CD14-positive monocyte (primary cell): Measurements from ENCODE around the gene CD55. TPM values are rescaled to one million over a fixed set of nuclear protein-coding genes. Genes with fewer than 3 reads are reported as not detected.

Source experiments
- DNase-seq, 3 donors: peaks; one replicate each; pipeline ENCODE4 v3.0.0-alpha.2; 2011 to 2022
- H2AFZ ChIP-seq: 2 replicates; pipeline ENCODE4 v1.6.0; 2012; ENCODE audit warnings: mild to moderate bottlenecking, low read depth, low read length, inconsistent platforms; ENCODE audit not compliant: insufficient read depth, poor library complexity, severe bottlenecking
- H3K27ac ChIP-seq, 2 donors: 1 replicate in 1 of 2; 2 replicates in 1 of 2; pipeline ENCODE4 v1.5.1; 2012 to 2013; ENCODE audit warnings: low read length in 2 of 2, control low read depth in 1 of 2, inconsistent platforms in 1 of 2, low read depth in 1 of 2, mild to moderate bottlenecking in 1 of 2
- H3K27me3 ChIP-seq, 2 donors: one replicate each; pipeline versions ENCODE4 v1.6.0 to v1.6.1; 2011 to 2013; ENCODE audit warnings: low read length in 2 of 2; ENCODE audit not compliant: control insufficient read depth in 2 of 2, insufficient read depth in 2 of 2
- H3K36me3 ChIP-seq, 2 donors: replicated peaks in 1 of 2; 1 replicate in 1 of 2; 2 replicates in 1 of 2; pipeline versions ENCODE4 v1.5.1 to v1.6.1; 2012 to 2013; ENCODE audit warnings: low read length in 2 of 2, control low read depth in 1 of 2, inconsistent platforms in 1 of 2, mild to moderate bottlenecking in 1 of 2; ENCODE audit not compliant: insufficient read depth in 2 of 2, control insufficient read depth in 1 of 2
- H3K4me1 ChIP-seq, 2 donors: 1 replicate in 1 of 2; 2 replicates in 1 of 2; pipeline versions ENCODE4 v1.5.1 to v1.6.1; 2012 to 2013; ENCODE audit warnings: low read length in 2 of 2, control low read depth in 1 of 2, inconsistent platforms in 1 of 2, mild to moderate bottlenecking in 1 of 2, moderate library complexity in 1 of 2; ENCODE audit not compliant: insufficient read depth in 2 of 2, control insufficient read depth in 1 of 2
- H3K4me2 ChIP-seq: replicated peaks from 2 replicates; pipeline ENCODE3; 2012; ENCODE audit warnings: low read length, moderate library complexity, mild to moderate bottlenecking; ENCODE audit not compliant: poor library complexity, severe bottlenecking; ENCODE audit errors: extremely low read depth
- H3K4me3 ChIP-seq, 3 experiments: fragments of 200-600 bp in 1 of 3; sonication (generic) in 1 of 3; replicated peaks in 1 of 3; 1 replicate in 2 of 3; 2 replicates in 1 of 3; pipeline ENCODE4 v1.5.1; 2011 to 2013; ENCODE audit warnings: low read length in 3 of 3, mild to moderate bottlenecking in 3 of 3, control low read depth in 2 of 3, low read depth in 2 of 3, inconsistent platforms in 1 of 3, moderate library complexity in 1 of 3
- H3K79me2 ChIP-seq: 2 replicates; pipeline ENCODE4 v1.6.0; 2012; ENCODE audit warnings: mild to moderate bottlenecking, control low read depth, inconsistent platforms, low read length, moderate library complexity; ENCODE audit not compliant: insufficient read depth
- H3K9ac ChIP-seq: 2 replicates; pipeline ENCODE4 v1.6.0; 2017; ENCODE audit warnings: low read length, mild to moderate bottlenecking; ENCODE audit not compliant: insufficient read depth, poor library complexity, severe bottlenecking
- H3K9me3 ChIP-seq, 2 donors: replicated peaks in 1 of 2; 1 replicate in 1 of 2; 2 replicates in 1 of 2; pipeline versions ENCODE4 v1.5.1 to v1.6.1; 2012 to 2013; ENCODE audit warnings: low read length in 2 of 2, control low read depth in 1 of 2; ENCODE audit not compliant: control insufficient read depth in 1 of 2, insufficient read depth in 1 of 2
- H4K20me1 ChIP-seq: 2 replicates; pipeline ENCODE4 v1.6.0; 2012; ENCODE audit warnings: mild to moderate bottlenecking, low read length, control low read depth, moderate library complexity; ENCODE audit not compliant: insufficient read depth
- H3K27ac Mint-ChIP-seq, 7 donors: one replicate each; pipeline ENCODE4 v1.8.0; 2020; ENCODE audit warnings: mild to moderate bottlenecking in 7 of 7, mixed read lengths in 7 of 7, moderate library complexity in 6 of 7, inconsistent platforms in 2 of 7
- H3K27me3 Mint-ChIP-seq, 3 donors: one replicate each; pipeline ENCODE4 v1.8.0; 2021 to 2022; ENCODE audit warnings: low read depth in 3 of 3, mild to moderate bottlenecking in 3 of 3, mixed read lengths in 3 of 3, moderate library complexity in 3 of 3, inconsistent platforms in 1 of 3
- H3K36me3 Mint-ChIP-seq, 2 donors: one replicate each; pipeline ENCODE4 v1.8.0; 2020; ENCODE audit warnings: mixed read lengths in 2 of 2, inconsistent platforms in 1 of 2, mild to moderate bottlenecking in 1 of 2
- H3K4me1 Mint-ChIP-seq: one replicate; pipeline ENCODE4 v1.8.0; 2020; ENCODE audit warnings: mild to moderate bottlenecking, mixed read lengths
- H3K4me3 Mint-ChIP-seq, 2 donors: one replicate each; pipeline ENCODE4 v1.8.0; 2020; ENCODE audit warnings: mild to moderate bottlenecking in 2 of 2, mixed read lengths in 2 of 2, moderate library complexity in 1 of 2
- H3K9me3 Mint-ChIP-seq, 7 donors: one replicate each; pipeline ENCODE4 v1.8.0; 2020 to 2022; ENCODE audit warnings: mixed read lengths in 7 of 7, mild to moderate bottlenecking in 6 of 7, moderate library complexity in 6 of 7, inconsistent platforms in 2 of 7
- WGBS: methylation state at CpG from one replicate; pipeline ENCODE4 v1.1.5; 2013; ENCODE audit warnings: missing lambda C conversion rate; ENCODE audit not compliant: insufficient coverage; 5-methylcytosine and 5-hydroxymethylcytosine counted together
- intact Hi-C, 2 donors: fragments of 100-400 bp; cut with micrococcal nuclease; formaldehyde crosslinking; loops; one replicate each; pipeline versions ENCODE4 v1.15.0 to v1.15.1; 2023
- polyA plus RNA-seq, 3 donors: library from polyadenylated mRNA; depleted of rRNA in 1 of 3; unstranded in 2 of 3; stranded (reverse) in 1 of 3; fragments of 300-500 nt in 2 of 3; fragments of >200 nt in 1 of 3; fragmentation: Illumina TruSeq in 2 of 3; gene quantifications; 1 replicate in 2 of 3; 2 replicates in 1 of 3; pipeline ENCODE4 v1.2.3, GENCODE V29; 2012 to 2021
- TF ChIP-seq, protein P1 (sequence below): fragments of 200-600 bp; IDR thresholded peaks from one replicate; pipeline ENCODE4 v1.8.0; 2022; ENCODE audit warnings: antibody characterized with exemption, mild to moderate bottlenecking

CD55 gene
- polyA plus RNA-seq, 3 donors = 171 to 221 (median 182) TPM

- Mint-ChIP-seq H3K27ac (peak overlapping the region in 5 of 7 donors; percentile 13 to 67 (median 37)), H3K4me1 (peaks cover 50% of the 10 kb centered on the region), H3K27me3 (no peaks in the 10 kb centered on the region), H3K9me3 (peaks cover 0 to 4% (median 0%) of the 10 kb centered on the region in 7 donors), H3K36me3 (peaks cover 88 to 100% of the 10 kb centered on the region in 2 donors), H3K4me3 (peak overlapping the region in 1 of 2 donors; percentile 22)
- 100% methylated on average over 1 of the region's 2 CpGs for WGBS
- intact Hi-C loops = no loop called here
- Histone ChIP-seq H3K36me3 (peaks cover 78 to 97% of the 10 kb centered on the region in 2 donors), H3K4me2 (no peak overlapping the region), H3K9me3 (no peaks in the 10 kb centered on the region), H3K27me3 (no peaks in the 10 kb centered on the region), H2AFZ (no peak overlapping the region), H3K79me2 (peaks cover 92% of the 10 kb centered on the region), H4K20me1 (peaks cover 100% of the 10 kb centered on the region), H3K4me3 (no peak overlapping the region), H3K4me1 (peaks cover 8 to 22% of the 10 kb centered on the region in 2 donors), H3K27ac (no peak overlapping the region), H3K9ac (no peak overlapping the region)
- no peak for DNase-seq
- TF ChIP-seq, protein P1, sequence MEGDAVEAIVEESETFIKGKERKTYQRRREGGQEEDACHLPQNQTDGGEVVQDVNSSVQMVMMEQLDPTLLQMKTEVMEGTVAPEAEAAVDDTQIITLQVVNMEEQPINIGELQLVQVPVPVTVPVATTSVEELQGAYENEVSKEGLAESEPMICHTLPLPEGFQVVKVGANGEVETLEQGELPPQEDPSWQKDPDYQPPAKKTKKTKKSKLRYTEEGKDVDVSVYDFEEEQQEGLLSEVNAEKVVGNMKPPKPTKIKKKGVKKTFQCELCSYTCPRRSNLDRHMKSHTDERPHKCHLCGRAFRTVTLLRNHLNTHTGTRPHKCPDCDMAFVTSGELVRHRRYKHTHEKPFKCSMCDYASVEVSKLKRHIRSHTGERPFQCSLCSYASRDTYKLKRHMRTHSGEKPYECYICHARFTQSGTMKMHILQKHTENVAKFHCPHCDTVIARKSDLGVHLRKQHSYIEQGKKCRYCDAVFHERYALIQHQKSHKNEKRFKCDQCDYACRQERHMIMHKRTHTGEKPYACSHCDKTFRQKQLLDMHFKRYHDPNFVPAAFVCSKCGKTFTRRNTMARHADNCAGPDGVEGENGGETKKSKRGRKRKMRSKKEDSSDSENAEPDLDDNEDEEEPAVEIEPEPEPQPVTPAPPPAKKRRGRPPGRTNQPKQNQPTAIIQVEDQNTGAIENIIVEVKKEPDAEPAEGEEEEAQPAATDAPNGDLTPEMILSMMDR = no peak
Measured at GRCh38 chr1:207344221-207344620, 22.7 kb downstream of the CD55 start.

DNA sequence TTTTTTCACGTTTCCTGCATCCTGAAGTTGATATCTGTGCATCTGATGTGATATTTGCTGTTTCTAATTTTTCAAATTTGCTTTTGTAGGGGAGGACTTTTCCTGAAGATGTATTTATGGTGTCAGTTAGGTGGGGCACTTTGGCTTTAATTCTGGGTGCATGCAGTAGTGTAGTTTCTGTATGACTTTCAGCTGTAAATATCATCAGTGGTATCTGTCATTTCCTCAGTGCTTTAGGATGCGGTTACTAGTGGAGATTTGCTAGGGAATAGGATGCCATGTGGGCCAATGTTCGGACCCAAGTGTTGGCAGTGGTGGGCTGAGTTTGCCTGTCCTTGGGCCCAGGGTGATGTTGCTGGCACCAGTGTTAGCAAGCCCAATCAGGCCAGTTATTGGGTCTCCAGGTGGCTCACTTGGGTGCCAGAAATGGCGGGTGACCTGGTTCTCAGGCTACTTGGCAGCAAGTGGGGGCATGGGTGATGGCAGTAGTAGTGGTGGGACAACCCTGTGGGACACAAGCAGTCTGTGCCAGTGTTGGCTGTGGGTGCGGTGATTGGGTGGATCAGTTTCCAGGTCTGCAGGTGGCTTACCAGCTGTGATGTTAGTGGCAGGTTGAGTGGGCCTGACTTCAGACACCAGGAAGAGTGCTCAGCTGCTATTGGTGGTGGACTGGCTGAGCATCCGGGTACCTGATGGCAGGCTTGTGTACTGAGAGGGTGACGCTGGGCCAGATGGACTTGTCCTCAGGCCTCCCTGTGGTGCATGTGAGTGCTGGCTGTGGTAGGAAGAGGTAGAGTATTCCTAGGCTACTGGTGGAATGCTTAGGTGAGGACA lies 24.4 kb downstream of the CD55 start:
- H3K36me3 ChIP-seq = peaks cover 70 to 97% of the 10 kb centered on the region in 2 donors
- H3K27ac ChIP-seq = peak overlapping the region; percentile 4 to 30
- H3K9ac ChIP-seq = no peak overlapping the region

More for the DNA sequence above, 24.4 kb downstream of the CD55 start:
- peaks cover 60% of the 10 kb centered on the region for H3K4me1 Mint-ChIP-seq
- Histone ChIP-seq H3K4me2 (no peak overlapping the region), H3K4me3 (no peak overlapping the region), H3K79me2 (peaks cover 95% of the 10 kb centered on the region), H3K9me3 (no peaks in the 10 kb centered on the region), H2AFZ (no peak overlapping the region), H3K4me1 (peaks cover 8 to 22% of the 10 kb centered on the region in 2 donors), H4K20me1 (peaks cover 100% of the 10 kb centered on the region), H3K27me3 (no peaks in the 10 kb centered on the region)
- H3K4me3 Mint-ChIP-seq = no peak overlapping the region
- intact Hi-C loops = no loop called here
- 86% methylated on average over 7 of the region's 7 CpGs for WGBS
- no peak for DNase-seq
- TF ChIP-seq, protein P1 = no peak
- H3K27me3 Mint-ChIP-seq = no peaks in the 10 kb centered on the region
- H3K27ac Mint-ChIP-seq = peak overlapping the region in 5 of 7 donors; percentile 2 to 73 (median 33)
- H3K9me3 Mint-ChIP-seq = peaks cover 0 to 6% (median 0%) of the 10 kb centered on the region in 7 donors
- H3K36me3 Mint-ChIP-seq = peaks cover 88 to 100% of the 10 kb centered on the region in 2 donors
